HG03159 (cell line): ENCODE results near the gene CCDC13.

Experiments used
- ATAC-seq: cut with Tn5 transposase; IDR thresholded peaks from one replicate; pipeline ENCODE4 v1.9.1; 2021; ENCODE audit warnings: mild to moderate bottlenecking, moderate library complexity; ENCODE audit not compliant: unreplicated experiment

CCDC13 gene

DNA sequence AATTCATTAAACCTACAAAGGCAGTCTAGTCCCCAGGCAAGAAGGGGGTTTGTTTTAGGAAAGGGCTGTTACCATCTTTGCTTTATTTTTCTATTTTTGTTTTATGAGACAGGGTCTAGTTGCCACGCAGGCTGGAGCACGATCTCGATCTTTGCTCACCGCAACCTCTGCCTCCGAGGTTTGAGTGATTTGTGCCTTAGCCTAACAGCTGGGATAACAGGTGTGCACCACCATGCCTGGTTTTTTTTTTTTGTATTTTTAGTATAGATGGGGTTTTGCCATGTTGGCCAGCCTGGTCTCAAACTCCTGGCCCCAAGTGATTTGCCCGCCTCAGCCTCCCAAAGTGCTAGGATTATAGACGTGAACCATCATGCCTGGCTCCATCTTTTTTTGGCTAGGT, 26.3 kb upstream of the CCDC13 start:
- ATAC-seq: no peak

DNA sequence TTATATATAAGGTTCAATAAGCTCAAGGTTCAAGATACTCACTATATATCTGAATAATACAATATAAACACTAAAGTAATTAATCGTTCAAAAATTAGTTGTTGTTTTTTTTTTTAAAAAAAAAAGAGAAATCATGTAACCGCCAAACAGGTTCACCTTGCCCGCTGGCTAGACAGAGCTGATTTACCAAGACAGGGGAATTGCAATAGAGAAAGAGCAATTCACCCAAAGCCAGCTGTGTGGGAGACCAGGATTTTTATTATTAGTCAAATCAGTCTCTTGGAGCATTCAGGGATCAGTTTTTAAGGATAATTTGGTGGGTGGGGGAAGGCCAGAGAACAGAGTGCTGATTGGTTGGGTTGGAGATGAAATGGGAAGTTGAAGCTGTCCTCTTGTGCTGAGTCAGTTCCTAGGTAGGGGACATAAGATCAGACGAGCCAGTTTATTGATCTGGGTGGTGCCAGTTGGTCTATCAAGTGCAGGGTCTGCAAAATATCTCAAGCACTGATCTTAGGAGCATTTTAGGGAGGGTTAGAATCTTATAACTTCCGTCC, 23.4 kb upstream of the CCDC13 start:
- ATAC-seq: no peak

DNA sequence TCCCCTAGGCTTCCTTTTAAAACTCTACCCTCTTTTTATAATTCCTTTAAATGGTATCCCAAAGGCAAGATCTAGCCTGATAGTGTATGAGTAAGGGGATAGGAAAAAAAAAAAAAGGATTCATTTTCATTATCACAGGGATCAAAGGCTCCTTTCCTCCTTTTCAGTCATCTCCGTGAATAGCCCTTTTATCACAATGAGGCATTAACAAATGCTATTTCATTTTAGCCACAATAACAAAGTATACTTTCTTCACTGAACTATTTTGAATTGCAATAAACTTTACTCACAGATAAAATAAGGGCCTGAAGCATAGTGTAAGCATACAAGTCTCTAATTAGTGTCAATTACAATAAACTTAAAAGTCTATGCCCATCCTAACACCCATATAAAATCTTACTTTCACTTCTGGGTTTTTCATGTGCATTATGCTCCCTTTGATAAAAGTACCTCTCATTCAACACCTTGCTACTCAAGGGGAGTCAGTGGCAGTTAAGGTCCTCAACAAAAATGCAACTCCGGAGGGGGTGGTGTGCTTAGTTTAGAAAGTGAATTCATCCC, 22.6 kb upstream of the CCDC13 start:
- ATAC-seq: no peak

DNA sequence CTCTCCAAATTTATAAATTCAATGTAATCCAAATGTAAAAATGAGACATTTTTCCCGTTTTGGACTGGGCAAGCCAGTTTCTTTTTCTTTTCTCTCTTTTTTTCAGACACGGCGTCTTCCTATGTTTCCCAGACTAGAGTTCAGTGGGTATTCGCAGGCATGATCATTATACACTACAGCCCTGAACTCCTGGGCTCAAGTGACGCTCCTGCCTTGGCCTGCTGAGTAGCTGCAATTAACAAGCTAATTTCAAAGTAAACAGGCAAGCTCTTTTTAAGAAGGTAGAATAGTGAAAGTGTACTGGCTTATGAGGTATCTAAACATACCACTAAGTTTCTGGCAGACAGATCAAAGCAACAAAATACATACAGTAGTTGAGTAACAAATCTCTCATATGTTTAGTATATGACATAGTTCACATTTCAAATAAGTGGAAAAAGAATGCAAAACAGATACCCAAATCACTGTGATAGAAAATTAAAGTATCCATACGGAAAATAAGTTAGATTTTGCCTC, 17.7 kb upstream of the CCDC13 start:
- ATAC-seq: no peak

DNA sequence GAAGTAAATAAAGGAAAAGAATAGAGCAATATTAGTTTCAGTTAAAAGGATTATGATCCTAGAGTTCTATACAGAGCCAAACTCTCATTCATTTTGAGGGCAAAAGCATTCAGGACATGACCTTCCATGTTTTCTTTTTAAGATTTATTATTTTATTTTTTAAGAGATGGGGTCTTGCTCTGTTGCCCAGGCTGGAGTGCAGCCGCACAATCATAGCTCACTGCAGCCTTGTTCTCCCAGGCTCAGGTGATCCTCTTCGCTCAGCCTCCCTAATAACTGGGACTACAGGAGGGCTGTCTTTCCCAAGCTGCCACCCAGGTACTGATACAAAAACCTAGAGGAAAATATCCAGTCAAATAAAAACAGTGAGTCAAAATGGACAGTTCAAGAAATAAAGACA, 13.6 kb upstream of the CCDC13 start:
- no peak for ATAC-seq

DNA sequence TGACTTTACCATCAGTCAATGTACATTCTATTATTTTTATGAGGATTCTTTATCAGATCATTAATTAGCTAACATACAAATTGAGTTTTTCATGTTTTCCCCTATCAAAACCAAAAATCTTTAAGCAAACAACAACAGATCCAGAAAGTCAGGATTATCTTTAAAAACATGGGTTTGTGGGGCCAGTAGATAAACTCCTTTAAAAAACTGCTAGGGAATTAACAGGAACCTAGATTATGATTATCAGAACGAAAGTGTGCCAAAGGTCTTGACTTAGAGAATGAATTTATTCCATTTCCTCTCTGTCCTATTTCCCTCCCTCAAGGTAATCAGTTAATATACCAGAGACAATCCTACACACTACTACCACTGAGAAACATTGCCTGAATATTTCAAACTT, 13.2 kb upstream of the CCDC13 start:
- ATAC-seq: no peak

DNA sequence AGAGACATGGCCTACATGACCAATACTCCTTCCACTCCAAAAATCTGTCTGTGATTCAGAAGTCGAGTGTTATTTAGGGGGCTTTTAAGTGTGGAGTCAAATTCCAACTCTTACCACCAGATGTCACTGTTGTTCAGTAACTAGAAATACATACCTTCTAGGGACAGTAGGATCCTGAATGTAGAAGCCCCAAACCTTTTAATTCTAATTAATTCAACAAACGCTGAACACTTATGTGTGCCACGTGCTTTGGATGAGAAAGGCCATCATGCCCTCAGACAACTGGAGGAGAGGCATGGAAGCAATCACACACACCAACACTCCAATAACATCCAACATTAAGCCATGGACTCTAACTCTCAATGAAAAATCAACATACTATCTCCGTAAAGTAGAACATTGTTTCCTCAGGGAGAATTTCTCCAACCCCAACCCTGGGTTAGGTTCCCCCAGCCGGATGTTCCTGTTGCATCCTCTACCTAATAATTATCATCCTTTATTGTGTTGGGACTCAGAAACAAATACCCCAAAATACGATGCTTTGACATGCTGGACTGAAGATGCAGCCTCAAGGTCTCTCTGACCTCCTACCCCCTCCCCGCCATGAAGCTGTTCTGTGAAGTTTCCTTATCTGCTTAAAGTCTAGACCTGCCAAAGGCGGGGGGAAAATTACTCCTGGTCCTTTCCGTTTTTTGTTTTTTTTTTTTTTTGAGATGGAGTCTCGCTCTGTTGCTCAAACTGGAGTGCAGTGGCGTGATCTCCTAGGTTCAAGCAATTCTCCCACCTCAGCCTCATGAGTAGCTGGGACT, 8.0 kb upstream of the CCDC13 start:
- ATAC-seq: peak; percentile 73

DNA sequence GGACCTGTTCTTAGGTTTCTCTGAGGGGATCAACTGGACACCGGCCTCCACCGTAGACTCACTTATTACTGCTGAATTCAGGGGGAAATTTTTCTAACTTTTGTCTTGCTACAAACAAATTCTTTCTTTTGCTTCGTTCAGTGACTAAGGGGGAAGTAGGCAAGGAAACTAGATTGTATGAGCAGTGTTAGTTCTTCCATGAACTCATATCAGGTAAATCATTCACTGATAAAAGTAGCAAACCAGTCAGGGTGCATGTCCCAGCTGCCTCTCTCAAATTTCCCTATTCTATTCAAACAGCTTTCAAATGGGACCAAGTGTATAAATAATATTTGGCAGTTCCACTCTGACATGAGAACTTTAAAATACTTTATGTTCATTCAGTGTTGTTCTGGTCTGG, 7.3 kb upstream of the CCDC13 start:
- ATAC-seq: no peak

DNA sequence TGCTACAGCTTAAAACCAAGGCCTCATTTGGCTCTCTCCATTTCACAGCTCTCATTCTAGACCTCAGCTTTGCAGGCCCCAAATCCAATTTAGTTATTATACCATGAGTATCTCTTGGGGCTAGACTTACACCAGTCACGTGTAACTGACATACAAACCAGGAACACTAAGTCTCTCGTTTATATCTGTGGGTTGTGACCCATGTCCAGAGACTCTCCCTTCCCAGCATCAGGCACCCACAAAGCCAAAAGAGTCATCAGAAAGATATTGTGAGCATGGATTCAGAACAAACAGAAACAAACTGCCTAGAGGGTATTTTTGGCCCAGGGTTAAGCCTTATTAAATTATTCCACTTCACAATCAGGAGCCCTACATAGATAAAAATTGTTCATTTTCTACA, 5.6 kb upstream of the CCDC13 start:
- no peak for ATAC-seq

DNA sequence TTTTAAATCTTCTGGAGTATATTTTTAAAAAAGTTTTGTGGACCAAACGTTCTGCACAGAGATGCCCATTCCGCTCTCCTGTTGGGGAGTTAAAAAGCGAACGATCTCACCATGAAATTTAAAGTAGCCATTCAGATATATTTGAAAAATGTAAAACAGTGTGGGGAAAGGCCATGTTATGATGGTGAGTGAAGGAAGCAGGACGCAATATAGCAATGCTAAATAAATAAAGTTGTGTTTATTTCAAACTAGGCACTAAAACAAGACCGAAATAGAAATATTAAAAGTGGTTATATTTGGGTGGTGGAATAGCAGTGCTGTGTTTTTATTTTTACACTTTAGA, 327 bp upstream of the CCDC13 start:
- ATAC-seq: peak; percentile 9

DNA sequence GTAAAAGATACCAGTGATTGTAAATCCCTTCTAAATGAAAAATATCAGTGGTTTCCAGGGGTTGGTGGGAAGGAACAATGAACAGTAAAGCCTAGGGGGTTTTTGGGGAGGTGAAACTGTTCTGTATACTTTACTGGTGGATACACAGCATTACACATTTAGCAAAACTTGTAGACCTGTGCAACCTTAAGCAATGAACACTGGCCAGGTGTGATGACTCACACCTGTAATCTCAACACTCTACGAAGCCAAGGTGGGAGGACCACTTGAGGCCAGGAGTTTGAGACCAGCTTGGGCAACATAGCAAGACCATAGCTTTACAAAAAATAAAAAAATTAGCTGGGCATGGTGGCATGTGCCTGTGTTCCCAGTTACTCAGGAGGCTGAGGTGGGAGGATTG, 1.8 kb downstream of the CCDC13 start:
- no peak for ATAC-seq

DNA sequence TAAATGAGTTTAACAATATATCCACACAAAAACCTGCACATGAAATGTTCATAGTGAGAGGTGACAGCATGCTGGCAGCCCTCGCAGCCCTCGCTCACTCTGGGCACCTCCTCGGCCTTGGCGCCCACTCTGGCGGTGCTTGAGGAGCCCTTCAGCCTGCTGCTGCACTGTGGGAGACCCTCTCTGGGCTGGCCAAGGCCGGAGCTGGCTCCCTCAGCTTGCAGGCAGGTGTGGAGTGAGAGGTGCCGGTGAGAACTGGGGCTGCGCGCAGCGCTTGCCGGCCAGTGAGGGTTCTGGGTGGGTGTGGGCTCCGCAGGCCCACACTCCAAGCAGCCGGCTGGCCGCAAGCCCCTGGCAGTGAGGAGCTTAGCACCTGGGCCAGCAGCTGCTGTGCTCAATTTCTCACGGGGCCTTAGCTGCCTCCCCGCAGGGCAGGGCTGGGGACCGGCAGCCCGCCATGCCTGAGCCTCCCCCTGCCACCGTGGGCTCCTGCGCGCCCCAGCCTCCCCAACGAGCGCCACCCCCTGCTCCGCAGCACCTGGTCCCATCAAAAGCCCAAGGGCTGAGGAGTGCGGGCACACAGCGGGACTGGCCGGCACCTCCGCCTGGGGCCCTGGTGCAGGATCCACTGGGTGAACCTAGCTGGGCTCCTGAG, 3.4 kb downstream of the CCDC13 start:
- no peak for ATAC-seq

DNA sequence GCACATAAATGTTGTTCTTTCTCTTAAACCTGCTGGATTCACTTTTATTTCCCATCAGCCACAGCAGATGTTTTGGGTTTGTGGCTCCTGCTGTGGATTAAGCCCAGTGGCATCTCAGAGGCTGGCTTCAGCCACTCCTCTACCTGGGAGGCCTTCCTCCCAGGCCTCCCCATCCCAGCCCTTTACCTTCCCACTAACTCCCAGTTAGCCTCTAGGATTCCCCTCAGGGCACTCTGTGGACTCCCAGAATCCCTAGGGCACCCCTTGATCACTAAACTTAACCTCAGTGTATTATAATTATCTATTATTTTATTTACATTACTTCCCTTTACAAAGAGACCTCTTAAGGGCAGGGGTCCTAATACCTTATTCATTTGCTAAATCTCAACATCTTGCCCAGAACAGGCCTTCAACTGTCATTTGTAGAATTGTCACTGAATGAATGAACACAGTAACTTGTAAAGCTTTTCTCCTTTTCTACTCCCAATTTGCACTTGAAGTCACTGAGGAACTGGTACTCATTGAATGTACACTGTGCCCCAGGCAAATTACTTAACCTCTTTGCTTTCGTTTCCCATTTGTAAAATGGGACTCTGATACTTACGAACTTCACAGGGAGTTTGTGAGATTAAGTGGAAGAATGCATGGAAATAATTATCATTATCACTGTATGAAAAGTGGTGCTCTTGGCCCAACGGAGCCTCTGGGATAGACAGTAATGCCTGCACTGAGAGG, 8.3 kb downstream of the CCDC13 start:
- ATAC-seq: no peak

DNA sequence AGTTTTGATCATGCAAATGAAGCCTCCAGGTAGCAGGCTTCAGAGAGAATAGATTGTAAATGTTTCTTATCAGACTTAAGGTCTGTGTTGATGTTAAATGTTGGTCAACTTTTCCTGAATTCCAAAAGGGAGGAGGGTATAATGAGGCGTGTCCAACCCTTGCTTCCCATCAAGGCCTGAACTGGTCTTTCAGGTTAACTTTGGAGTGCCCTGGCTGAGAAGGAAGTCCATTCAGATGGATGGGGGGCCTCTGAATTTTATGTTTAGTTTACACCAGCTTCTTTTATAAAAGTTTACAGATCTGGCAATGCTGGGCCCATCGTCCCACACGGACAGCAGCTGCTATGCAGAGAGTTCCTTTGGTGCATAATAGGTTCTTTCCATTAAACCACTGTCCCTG, 8.9 kb downstream of the CCDC13 start:
- ATAC-seq: no peak

DNA sequence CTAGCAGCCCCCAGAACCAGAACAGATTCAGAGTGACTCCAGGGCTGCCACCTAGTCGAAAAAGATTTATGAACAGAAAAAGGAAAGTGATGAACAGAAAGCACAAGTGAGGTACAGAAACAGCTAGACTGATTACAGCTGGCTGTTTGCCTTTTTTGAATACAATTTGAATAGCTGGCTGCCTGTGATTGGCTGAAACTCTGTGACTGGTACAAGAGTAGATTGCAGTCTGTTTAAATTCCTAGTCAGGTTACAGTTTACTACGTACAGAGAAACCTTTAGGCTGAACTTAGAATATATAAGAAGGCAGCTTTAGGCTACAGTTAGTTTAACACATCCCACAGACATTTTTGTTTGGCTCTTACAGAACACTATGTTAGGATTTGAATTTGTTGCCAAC, 10.0 kb downstream of the CCDC13 start:
- no peak for ATAC-seq

DNA sequence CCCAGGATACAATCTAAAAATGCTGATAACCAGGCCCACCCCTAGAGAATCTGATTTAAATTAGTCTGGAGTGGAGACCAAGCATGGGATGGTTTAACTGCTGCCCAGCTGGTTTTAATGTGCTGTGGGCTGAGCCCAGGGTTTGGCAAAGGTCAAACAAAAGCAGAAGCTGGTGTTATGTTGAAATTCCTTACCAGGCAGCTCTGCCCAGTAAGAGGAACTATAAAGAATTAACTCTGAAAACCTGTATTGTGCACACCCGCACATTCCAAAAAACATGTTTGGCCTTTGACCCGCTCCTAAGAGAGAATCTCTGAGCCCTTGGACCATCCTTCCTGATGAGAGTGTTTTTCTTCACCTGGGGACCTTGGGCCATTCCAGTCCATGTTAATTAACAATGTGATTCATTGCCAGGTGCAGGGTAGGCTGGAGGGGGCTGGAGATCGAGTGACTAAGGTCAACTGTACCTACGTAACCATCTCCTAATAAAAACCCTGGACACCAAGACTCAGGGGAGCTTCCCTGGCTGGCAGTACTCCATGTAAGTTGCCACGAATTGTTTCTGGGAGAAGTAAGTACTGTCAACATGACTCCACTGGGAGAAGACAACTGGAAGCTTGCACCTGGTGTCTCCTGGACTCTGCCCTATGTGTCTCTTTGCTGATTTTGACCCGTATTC, 10.9 kb downstream of the CCDC13 start:
- no peak for ATAC-seq

DNA sequence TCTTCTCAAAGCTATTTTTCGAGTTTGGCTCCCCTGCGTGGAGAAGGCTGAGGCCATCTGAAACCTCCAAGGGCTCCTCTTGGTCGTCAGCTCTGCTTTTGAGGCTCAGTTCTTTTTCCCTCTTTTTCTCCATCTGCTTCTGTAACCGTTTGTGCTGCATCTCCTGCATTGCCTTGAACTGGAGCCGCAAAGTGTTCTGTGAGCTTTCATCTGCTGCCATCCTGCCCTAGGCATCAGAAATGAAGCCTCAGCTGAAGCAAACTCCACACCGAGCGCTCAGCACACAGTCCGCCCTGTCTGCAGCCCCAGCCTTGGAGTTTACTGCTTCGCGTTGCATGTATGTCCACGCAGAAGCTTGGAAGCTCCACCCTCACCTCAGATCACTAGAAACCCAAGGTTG, 14.9 kb downstream of the CCDC13 start:
- no peak for ATAC-seq

DNA sequence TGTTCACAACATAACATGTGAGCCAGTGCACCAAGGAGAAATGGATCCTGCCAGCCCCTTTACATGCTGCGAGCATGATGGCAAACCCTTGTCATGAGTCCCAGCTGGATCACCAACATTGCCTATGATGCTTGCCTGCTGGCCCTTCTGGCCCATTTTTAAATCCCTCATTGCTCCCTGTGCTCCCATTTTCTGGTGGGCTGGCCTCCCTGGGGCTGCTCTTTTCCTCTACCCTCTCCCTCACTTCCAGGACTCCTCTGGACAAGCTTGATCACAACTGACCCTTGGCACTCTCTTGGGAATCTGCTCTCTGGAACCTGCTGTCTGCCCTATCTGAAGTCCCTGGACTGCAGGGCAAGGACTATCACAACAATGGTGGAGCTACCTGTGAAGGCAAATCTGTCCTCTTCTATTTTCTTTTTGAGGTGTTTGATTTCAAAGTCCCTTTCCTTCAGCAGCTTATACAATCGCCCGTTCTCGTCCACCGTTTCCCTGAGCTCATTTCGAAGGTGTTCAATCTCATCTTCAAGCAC, 16.3 kb downstream of the CCDC13 start:
- ATAC-seq: no peak

DNA sequence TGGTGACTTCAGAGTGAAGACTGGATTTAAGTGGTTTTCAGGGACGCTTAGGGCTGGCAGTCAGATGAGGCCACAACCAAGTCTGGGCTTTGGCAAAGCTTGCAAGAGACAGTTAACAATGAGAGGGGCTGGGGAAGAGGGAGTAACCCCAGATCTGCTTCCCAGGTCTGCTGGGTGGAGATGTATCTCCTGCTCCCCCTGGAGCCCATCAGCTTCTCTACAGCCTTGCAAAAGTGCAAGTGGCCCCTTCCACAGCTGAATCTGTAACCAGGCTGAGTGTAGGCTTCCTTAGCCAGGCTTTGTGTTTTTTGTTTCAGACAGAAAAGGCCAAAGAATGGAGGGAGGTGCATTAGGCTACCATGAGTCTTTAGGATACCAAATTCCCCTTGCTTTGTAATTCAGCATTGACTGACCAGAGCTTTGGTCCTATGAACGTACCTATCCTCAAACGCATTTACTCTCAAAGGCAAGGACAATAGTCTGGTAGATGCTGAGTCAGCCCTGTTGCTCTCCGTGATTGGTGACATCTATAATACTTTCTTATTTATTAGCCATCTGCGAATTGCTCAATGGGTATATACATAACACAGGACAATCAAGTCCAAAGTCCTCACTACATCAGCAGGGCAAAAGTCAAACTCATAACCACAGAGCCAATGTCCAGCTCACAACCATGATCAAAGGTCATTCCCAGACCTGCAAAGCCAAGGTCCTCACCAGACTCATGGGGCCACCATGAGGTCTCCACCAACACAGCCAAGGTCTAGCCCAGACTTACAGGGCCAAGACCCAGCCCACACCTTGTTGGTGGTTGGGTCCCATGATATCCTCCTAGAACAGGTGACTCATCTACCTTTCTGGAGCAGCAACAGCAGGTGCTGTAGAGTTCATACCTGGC, 17.1 kb downstream of the CCDC13 start:
- ATAC-seq: no peak
